Measurements from ENCODE around the gene NRP2.

GRCh38 chr2:205761421-205761820 is 79.1 kb downstream of the NRP2 start:
- TF ChIP-seq CTCF (IDR thresholded peaks at IDR 0.05) (no peak), POLR2A (IDR thresholded peaks at IDR 0.05; ENCODE audit: low read depth) (no peak), POLR2AphosphoS5 (IDR thresholded peaks at IDR 0.05) (no peak)

Data from esophagus muscularis mucosa (tissue), 3 donors.